Activated naive CD4-positive, alpha-beta T cell (primary cell): ENCODE data around the gene TOR1B.

Experiments used
- DNase-seq, 4 experiments: peaks; one replicate each; lab custom pipeline; 2025; lab: John Stamatoyannopoulos, UW

TOR1B gene

GRCh38 chr9:129814432-129815223, 11.6 kb downstream of the TOR1B start:
- no peak for DNase-seq

GRCh38 chr9:129815278-129815677, 12.3 kb downstream of the TOR1B start:
- no peak for DNase-seq

- DNase-seq = no peak
These were observed 13.8 kb downstream of the TOR1B start for GRCh38 chr9:129816501-129817435.

GRCh38 chr9:129822898-129823541, 20.0 kb downstream of the TOR1B start:
- no peak for DNase-seq

GRCh38 chr9:129823542-129823934, 20.6 kb downstream of the TOR1B start:
- DNase-seq = no peak

- peak; percentile 73 to 85 (median 81) for DNase-seq
These were observed 21.1 kb downstream of the TOR1B start, which contains the start of gene TOR1A for GRCh38 chr9:129823935-129824601. Gene TOR1A, minus strand, starts transcription at chr9:129824136. Its CDS starts 51 bp downstream, at chr9:129824085.

GRCh38 chr9:129826344-129826743, 23.4 kb downstream of the TOR1B start:
- DNase-seq = no peak

- DNase-seq = no peak
These were observed 23.8 kb downstream of the TOR1B start for GRCh38 chr9:129826759-129827158.

GRCh38 chr9:129828051-129828450, 25.1 kb downstream of the TOR1B start:
- no peak for DNase-seq

- DNase-seq = no peak
These were observed 26.0 kb downstream of the TOR1B start for GRCh38 chr9:129828969-129829368.

- DNase-seq = no peak
These were observed 30.0 kb downstream of the TOR1B start for GRCh38 chr9:129832982-129833381.

- DNase-seq = peak in 2 of 4 experiments; percentile 31 to 45
These were observed 31.6 kb downstream of the TOR1B start for GRCh38 chr9:129834489-129835127.

- DNase-seq = peak; percentile 85 to 97 (median 90)
These were observed 32.3 kb downstream of the TOR1B start, which contains the start of the genes C9orf78 and USP20 for GRCh38 chr9:129835128-129835859. Gene C9orf78, minus strand, starts transcription at chr9:129835275. Its CDS starts 54 bp downstream, at chr9:129835221. Gene USP20, plus strand, starts transcription at chr9:129835458. Its CDS starts 17,098 bp downstream, at chr9:129852556.

GRCh38 chr9:129835860-129836223, 32.9 kb downstream of the TOR1B start:
- no peak for DNase-seq

- DNase-seq = peak in 1 of 4 experiments; percentile 18
These were observed 33.5 kb downstream of the TOR1B start for GRCh38 chr9:129836311-129837007.

GRCh38 chr9:129838707-129839259, 35.8 kb downstream of the TOR1B start:
- DNase-seq = no peak

GRCh38 chr9:129839324-129840023, 36.5 kb downstream of the TOR1B start:
- DNase-seq = no peak

GRCh38 chr9:129840034-129840433, 37.0 kb downstream of the TOR1B start:
- DNase-seq = no peak

- DNase-seq = no peak
These were observed 38.1 kb downstream of the TOR1B start for GRCh38 chr9:129841071-129841470.
